HG03060 (cell line): Measurements from ENCODE around the gene MTRF1.

Source experiments
- ATAC-seq: cut with Tn5 transposase; IDR thresholded peaks from one replicate; pipeline ENCODE4 v1.9.1; 2021; ENCODE audit warnings: low read depth, moderate number of reproducible peaks; ENCODE audit not compliant: unreplicated experiment

The MTRF1 gene

DNA sequence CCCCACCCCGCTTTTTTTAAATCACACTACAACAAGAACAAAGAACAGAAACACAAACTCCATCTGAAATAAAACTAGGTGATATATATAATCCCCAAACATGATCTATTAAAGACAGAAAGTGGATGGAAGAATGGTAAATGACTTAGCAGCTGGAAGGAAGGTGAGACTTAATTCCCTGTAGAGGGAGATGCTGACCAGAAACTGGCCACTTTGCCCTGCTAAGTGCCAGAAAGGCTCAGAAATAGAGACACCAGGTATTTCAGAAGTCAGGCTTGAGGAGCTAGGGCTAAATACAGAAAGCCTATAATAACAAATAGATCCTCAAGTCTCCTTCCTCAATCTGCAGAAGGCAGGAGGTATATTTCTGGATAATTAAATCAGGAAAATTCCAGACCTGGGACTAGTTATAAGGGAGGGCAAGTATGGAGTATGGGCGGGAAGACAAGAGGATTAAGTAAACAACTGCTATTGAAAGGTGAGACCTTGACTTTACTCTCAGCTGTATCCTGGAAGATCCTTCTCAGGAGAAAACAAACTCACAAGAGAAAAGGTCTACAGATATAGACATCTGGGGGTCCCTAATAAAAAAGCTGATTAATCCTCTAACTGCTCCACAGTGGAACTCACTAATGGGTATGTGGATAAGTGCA is 32.2 kb downstream of the MTRF1 start:
- no peak for ATAC-seq

DNA sequence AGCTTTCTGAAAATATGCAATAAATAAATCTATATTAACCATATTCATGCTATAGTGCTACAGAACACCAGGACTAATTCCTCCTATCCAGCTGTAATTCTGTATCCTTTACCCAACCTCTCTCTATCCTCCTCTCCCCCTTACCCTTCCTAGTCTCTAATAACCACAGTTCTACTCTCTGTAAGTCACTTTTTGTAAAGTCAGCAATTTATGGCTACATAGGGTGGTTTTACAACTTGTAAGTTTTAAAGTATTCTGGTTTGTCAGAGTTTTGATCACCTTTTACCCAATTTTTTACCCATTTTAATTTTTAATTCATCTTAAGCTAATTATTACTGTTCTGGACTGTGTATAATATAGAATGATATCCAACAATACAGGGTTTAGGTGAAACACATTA is 34.0 kb downstream of the MTRF1 start:
- ATAC-seq = no peak

DNA sequence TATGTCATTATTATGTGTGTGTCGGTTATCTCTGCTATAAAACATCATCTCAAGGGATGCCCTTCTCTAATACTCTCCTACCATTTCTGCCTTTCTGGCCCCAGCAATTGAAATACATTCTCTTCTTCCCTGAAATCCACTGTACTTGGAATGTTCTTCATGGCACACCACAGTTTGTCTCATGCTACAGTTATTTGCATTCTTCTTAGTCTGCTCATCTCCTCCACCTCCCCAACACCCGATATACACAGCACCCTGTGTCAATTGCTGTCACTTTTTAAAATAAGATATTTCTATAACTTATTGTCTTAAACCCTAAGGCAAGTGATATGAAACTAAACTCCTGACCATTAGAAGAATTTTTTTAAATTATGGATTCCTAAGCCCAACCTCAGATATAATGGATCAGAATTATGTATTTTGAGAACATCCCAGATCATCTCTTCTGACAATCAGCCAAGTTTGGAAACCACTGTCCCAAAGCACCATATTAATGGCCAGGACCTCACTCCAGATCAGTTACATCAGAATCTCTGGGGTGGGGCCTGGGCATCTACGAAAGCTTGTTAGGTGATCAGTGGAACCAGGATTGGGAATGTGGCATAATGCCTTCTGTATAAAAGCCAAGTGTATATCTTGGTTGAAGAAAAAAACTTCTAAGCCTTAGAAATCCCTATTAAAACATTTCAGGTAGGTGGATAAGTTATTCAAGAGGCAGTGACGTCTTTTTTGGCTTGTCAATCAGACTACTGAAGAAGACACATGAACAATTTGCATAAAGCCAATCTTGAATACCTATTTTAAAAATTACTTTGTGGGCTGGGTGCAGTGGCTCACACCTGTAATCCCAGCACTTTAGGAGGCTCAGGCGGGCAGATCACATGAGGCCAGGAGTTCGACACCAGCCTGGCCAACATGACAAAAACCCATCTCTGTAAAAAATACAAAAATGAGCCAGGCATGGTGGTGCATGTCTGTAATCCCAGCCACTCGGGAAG is 39.0 kb downstream of the MTRF1 start:
- ATAC-seq = no peak

DNA sequence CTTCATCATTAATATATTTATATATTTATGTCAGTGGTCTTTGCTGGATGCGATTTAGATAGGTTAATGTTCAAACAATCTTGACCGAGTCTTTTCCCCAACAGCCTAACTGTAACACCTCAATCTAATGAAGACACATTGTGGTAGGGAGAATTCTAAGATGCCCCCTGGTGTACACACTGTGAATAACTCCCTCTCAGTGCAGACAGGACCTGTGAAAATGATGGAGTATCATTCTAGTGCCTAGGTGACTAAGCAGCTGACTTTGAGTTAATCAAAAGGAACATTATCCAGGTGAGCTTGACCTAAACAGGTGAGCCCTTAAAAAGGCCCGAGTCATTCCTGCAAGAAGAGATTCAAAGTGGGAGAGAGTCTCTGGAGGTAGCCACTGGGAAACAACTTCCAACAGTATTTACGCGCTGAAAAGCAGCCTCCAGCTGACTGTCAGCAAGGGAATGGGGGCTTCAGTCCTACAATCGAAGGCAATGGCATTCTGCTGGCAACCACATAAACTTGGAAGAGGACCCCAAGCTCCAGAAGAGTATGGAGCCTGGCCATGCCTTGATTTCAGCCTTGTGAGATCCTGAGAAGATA is 41.0 kb downstream of the MTRF1 start:
- no peak for ATAC-seq

DNA sequence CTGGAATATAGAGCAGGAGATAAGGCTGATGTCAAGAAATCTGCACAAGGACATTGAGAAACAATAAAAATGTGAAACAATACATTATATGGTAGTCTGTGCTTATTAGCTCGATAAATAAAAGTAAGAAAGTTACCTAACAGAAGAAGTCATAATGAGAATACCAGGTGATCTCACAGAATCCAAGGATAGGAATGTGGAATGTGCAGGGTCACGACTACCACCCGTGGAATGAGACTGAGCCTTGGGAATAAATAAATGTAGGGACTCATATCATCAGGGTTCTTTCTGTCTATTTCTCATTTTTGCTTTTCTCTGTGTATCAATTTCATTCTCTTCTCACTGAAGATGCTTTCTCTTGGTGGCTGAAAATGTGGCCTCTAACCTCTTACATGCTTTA is 43.0 kb downstream of the MTRF1 start:
- no peak for ATAC-seq

DNA sequence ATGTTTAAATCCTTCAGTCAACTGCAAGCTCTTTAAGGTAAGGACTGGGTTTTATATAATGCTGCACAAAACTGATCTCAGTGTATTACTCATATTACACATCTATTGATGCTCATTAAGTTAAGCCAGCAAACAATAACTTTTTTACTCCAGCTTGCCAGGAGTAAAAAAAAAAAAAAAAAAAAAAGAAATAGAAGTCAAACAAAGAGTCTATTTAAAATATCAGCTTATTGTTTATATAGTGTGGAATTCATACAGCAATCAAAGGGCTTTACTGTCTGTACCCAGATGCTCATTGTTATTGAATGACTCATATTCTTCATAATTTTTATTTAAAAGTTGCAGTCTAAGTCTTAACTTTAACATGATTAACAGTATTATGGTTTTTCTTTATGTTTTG is 47.2 kb downstream of the MTRF1 start:
- no peak for ATAC-seq

DNA sequence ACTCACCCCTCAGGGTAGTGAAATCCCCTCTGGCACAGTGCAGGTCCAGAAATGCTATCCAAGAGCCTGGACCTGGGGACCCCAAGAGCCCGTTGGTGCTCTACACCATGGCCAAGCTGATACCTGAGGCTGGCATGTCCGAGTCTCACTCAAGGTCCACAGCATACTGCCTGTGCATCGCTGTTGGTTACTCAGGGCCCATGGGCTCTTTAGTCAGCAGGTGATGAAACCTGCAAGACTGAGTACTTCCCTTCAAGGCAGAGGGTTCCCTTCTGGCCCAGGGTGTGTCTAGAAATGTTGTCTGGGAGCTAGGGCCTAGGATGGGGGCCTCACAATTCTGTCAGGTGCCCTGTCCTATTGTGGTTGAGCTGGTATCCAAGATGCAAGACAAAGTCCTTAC is 49.5 kb downstream of the MTRF1 start:
- ATAC-seq = no peak

DNA sequence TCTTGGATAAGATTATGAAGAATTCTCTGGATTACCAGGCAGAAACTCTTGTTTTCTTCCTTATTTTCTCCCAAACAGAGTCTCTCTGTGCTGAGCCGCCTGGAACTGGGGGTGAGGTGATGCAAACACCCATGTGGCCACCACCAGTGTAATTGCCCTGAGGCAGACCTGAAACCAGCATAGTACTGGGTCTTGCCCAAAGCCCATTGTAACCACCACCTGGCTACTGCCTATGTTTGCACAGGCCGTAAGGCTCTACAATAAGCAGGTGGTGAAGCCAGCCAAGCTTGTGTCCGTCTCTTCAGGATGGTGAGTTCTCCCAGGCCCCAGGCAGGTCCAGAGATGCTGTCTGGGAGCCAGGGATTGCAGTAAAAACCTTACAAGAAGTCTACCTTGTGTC is 50.1 kb downstream of the MTRF1 start:
- no peak for ATAC-seq

DNA sequence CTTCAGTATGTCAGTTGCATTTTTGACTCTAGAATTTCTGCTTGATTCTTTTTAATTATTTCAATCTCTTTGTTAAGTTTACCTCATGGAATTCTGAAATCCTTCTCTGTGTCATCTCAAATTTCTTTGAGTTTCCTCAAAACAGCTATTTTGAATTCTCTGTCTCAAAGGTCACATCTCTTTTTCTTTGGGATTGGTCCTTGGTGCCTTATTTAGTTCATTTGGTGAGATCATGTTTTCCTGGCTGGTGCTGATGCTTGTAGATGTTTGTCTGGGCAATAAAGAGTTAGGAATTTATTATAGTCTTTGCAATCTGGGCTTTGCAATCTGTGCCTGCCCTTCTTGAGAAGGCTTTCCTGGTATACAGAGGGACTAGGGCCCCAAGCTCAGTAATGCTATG is 50.5 kb downstream of the MTRF1 start:
- no peak for ATAC-seq

DNA sequence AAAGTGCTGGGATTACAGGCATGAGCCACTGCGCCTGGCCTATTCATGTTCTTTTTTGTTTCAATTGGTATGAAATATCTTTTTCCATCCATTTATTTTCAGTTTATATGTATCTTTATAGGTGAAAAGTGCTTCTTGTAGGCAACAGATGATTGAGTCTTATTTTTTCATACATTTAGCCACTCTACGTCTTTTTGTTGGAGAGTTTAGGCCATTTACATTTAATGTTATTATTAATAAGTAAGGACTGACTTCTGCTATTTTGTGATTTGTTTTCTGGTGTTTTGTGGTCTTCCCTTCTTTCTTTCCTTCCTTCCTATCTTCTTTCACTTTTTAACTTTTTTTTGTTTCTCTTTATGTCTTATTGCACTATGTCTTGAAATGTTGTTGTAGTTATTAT is 52.3 kb downstream of the MTRF1 start:
- no peak for ATAC-seq

DNA sequence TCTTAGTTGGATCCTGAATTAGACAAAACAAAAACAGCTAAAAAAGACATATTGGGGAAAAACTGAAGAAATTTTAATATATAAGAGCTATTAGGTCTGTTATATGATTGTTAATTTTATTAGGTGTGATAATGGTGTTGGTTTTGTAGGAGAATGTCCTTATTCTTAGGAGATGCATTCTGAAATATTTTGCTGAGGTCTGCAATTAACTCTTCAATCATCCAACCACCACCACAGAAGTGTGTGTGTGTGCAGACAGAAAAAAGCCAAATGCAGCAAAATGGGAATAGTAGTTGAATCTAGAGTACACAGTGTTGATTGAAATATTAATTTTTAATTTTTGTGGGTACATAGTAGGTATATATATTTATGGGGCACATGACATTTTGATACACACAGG is 56.9 kb downstream of the MTRF1 start:
- ATAC-seq = no peak

DNA sequence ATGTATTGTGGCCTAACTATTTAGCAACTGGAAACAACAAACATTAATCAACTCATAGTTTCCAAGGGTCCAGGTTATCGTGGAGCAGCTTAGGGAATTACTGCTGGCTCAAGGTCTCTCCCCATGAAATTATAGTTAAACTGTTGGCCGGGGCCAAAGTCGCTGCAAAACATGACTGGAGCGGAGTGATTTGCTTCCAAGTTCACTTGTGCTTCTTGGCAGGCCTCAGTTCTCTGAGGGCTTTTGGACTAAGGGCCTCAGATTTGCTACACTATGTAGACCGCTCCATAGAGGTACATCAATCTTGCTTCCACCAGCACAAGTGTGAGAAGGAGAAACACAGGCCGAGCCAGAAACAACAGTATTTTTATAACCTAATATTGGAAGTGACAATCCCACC is 59.6 kb downstream of the MTRF1 start:
- ATAC-seq = no peak

DNA sequence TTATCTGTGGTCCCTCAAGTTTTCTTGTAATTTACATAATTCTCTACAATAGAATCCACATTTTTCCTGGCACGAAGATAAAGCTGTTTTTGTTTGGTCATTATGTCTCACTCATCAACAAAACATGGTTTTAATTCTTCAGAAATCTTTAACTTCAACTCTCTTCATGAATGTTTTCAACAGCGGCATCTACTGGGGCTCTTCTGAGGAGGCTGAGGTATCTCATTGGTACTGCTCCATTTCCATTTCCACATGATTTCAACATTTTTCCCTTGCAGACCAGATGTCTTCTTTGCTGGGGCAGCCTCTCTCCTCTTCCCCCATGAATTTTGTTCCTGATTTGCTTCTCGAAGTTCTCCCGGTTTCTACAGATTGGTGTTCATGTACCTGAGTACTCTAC is 63.2 kb downstream of the MTRF1 start:
- ATAC-seq = no peak

DNA sequence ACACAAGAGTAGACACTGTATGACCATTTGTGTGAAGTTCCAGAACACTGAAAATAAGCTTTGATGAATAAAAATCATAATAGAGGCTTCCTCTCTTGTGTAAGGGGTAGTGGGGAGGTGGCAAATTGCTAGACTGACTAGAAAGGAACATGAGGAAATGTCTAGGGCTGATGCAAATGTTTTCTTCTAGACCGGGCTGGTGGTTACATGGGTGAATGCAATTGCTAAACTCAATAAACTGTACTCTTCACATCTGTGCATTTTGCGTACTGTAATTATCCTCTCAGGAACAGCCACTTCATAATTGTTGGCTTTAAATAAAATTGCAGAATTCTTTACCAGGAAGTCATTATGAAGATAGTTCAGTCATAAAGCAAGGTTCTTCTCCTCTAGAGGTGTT is 63.9 kb downstream of the MTRF1 start:
- ATAC-seq = no peak

DNA sequence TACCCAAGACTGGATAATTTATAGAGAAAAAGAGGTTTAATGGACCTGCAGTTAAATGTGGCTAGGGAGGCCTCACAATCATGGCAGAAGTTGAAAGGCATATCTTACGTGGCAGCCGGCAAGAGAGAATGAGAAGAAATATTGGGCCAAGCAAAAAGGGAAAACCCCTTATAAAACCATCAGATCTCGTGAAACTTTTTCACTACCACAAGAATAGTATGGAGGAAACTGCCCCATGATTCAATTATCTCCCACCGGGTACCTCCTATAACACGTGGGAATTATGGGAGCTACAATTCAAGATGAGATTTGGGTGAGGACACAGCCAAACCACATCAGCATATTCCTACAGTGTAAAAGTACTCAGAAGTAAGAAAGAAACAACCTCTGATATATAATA is 64.3 kb downstream of the MTRF1 start:
- ATAC-seq = no peak

DNA sequence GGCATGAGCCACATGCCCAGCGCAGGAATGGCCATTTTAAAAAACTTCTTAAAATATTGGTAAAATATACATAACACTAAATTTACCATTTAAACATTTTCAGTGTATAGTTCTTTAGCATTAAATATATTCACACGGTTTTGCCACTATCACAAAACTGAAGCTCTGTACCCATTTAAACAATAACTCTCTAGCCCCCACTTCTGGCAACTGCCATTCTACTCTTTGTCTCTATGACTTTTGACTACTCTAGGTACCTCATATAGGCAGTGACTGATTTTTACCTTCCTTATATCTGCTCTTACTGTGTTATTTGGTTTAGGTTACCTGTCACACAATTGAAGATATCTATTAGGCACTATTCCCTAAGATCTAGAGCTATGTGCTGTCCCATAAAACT is 66.8 kb downstream of the MTRF1 start:
- no peak for ATAC-seq

DNA sequence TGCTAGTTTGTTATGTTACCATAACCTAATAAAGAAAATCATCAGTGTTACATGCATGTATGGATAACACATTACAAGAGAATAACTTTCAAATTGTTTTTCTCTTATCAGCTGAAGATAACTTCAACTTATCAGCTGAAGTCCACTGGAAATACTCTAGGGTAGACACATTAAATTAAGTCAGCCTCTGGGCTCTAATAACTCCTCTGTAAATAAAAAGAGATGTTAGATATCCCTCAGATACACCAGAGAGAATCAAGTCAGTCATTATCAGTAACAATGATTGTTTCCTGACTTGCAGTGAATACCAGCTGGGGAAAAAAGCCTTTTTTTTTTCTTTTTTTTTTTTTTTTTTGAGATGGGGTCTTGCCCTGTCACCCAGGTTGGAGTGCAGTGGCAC is 67.4 kb downstream of the MTRF1 start:
- ATAC-seq = no peak

DNA sequence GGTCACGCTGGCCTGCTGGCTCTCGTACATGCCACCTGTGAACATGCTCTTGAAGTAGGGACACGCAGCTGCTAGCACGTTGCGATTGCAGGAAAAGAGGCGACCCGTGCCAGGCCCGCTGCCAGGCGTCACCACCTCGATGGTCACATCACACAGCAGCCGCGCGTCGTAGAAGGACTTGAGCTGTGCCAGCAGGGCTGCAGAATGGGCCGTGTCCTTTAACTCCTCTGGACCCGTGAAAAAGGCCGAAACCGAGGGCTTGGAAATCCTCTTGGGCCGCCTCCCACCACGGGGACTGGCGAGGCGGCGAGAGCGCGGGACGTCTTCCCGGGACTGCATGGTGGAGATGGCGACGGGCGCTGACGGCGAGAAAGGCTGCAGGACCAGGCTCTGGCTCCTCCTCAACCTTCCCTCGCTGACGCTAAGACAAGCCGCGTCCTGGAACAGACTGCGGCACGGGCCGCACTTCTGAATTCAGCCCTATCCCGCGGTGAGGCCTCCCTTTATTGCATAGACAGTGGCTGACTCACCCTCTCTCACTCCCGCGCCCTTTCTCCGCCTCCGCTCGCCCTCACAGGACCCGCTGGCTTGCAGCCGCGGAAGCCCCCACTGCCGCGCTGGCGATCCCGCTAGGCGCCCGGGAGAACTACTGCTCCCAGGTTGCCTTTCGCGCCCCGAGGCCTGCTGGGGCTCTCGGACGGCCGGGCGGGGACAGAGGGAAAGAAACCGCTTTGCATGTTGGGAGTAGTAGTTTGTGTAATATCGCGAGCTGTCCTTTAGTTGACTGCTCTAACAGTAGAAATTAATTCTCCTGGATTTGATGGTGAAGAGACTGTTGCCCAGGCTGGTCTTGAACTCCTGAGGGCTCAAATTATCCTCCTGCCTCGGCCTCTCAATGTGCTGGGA is 69.2 kb downstream of the MTRF1 start, which contains the start of gene KBTBD7:
Gene KBTBD7 (minus strand): TSS at position 651 of the 906 bp plus-strand sequence. CDS start 312 bp downstream, at position 339.
- ATAC-seq = peak; percentile 77

DNA sequence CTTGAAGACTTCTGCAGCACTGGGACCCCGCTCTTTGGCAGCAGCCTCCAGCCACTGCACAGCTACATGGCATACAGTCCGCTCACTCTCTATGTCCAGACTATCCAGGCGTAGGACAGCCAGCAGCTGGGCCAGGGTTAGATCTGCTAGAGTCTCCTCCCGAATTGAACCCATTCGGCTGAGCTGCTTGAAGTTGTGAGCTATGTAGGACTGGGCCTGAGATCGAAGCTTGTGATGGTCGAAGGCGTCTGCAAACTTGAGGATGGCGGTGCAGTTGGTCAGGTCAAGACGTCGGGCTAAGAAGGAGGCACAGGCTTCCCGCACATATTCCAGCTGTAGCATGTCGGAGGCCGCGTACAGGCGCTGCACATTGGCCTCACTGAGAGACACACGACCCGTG is 69.9 kb downstream of the MTRF1 start:
- ATAC-seq = no peak

DNA sequence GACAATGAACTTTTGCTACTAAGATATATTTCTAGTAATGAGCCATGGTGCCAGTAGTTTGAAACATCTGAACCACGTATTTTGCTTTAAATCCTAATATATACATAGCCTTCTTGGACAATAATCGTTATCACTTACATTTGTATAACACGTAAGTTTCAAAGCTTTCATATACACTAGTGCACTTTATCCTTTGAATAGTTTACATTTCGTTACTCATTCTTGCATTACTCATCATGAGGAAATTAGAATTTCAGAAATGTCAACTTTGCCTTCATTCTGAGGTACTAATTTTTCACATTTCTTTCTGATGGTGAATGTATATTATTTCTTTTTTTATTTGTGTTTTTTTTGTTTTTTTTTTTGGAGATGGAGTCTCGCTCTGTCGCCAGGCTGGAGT is 74.8 kb downstream of the MTRF1 start:
- no peak for ATAC-seq
